Astrocyte of the spinal cord (primary cell): Measurements from ENCODE around the gene CORO2B.

Experiments used
- DNase-seq: peaks from one replicate; pipeline ENCODE4 v3.0.0; 2011; ENCODE audit warnings: low read depth, low spot score
- H3K4me3 ChIP-seq: 2 replicates; pipeline ENCODE4 v1.5.1; 2011; ENCODE audit warnings: low read depth, mild to moderate bottlenecking, low read length, moderate library complexity
- in situ Hi-C: cut with HindIII; loops from 2 replicates; pipeline ENCODE4 v1.10.0; 2017; ENCODE audit warnings: low sequenced_read_pairs
- TF ChIP-seq, protein P1 (sequence below): IDR thresholded peaks from 2 replicates; pipeline ENCODE4 v1.5.1; 2012; ENCODE audit warnings: low read depth, mild to moderate bottlenecking, low read length, inconsistent platforms

CORO2B gene

DNA sequence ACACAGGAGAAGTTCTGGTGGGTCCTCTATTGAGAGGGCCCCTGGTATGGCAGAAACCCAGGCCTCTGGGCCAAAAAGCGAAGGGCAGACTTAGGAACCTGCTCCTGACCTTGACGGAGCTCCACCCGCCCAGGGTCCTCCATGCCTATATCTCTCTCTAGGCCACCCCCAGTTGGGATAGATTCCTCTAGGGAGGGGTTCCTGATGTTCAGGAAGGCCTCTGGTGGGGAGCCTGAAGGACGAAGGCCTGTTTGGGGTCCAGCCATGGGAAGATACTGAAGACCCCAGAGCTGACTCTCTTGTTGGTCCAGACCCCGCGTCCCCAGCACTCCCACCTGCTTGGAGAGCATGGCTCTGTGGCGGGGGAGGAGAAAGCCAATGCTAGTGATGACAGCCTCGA is 104.2 kb downstream of the CORO2B start:
- no peak overlapping the region for H3K4me3 ChIP-seq
- in situ Hi-C loops, result no loop called here
- TF ChIP-seq, protein P1, sequence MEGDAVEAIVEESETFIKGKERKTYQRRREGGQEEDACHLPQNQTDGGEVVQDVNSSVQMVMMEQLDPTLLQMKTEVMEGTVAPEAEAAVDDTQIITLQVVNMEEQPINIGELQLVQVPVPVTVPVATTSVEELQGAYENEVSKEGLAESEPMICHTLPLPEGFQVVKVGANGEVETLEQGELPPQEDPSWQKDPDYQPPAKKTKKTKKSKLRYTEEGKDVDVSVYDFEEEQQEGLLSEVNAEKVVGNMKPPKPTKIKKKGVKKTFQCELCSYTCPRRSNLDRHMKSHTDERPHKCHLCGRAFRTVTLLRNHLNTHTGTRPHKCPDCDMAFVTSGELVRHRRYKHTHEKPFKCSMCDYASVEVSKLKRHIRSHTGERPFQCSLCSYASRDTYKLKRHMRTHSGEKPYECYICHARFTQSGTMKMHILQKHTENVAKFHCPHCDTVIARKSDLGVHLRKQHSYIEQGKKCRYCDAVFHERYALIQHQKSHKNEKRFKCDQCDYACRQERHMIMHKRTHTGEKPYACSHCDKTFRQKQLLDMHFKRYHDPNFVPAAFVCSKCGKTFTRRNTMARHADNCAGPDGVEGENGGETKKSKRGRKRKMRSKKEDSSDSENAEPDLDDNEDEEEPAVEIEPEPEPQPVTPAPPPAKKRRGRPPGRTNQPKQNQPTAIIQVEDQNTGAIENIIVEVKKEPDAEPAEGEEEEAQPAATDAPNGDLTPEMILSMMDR, result no peak
- DNase-seq, result no peak

DNA sequence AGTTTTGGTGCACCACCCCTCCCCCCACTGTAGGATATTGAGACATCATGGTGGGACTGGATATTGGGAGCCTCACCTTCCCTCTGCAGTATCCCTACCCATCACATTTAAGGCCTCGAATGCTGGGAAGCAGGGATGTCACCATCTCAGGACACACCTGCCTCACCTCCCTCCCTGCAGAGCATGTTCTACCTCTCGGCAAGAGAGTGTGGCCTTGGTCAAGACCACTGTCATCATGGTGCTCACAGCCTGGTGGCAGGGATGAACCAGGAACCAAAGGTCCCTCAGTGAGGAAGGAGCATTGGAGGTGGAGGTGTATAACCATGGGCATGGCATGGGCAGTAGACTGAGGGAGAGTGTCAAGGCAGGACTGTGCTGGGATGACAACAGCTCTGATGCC is 104.8 kb downstream of the CORO2B start:
- in situ Hi-C loops, result no loop called here
- TF ChIP-seq, protein P1, result no peak
- H3K4me3 ChIP-seq, result no peak overlapping the region
- DNase-seq, result no peak

GRCh38 chr15:68684476-68684875 is 105.7 kb downstream of the CORO2B start:
- in situ Hi-C loops, result no loop called here
- H3K4me3 ChIP-seq, result no peak overlapping the region
- TF ChIP-seq, protein P1, result no peak
- no peak for DNase-seq

GRCh38 chr15:68687136-68687735 is 108.4 kb downstream of the CORO2B start:
- TF ChIP-seq, protein P1, result no peak
- DNase-seq, result no peak
- in situ Hi-C loops, result no loop called here
- no peak overlapping the region for H3K4me3 ChIP-seq

GRCh38 chr15:68691705-68692104 is 112.9 kb downstream of the CORO2B start:
- no peak for DNase-seq
- no peak overlapping the region for H3K4me3 ChIP-seq
- in situ Hi-C loops, result no loop called here
- TF ChIP-seq, protein P1, result no peak

DNA sequence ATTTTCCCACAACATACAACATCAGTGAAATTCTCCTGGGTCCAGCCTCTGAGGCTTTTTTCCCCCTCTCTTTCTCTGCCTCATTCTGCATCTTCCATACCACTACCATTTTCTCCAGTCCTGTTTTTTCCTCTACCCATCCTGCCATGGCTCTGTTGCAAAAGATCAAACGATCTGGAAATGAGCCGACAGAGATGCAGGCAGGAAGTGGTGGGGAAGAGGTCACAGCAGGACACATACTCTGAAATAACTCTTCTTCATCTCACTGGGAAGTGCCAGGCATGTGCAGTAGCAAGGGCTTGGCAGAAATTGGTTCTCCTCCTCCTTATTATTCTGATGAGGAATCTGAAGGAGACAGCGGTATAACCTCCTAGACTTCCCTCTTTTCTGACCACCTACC is 114.3 kb downstream of the CORO2B start:
- TF ChIP-seq, protein P1, result no peak
- H3K4me3 ChIP-seq, result no peak overlapping the region
- in situ Hi-C loops, result no loop called here
- DNase-seq, result peak; percentile 29
